Epithelial cell of proximal tubule (primary cell): ENCODE data around the gene ZMIZ2. TPM values are rescaled to one million over a fixed set of nuclear protein-coding genes. Genes with fewer than 3 reads are reported as not detected.
"Not testable (repeated sequence)": the region's sequence is repeated elsewhere in the genome, so short reads cannot be mapped to it uniquely, and the experiment has no call there.

Experiments
- DNase-seq: peaks from one replicate; pipeline ENCODE4 v3.0.0-alpha.2; 2011; ENCODE audit warnings: low read depth
- H3K4me3 ChIP-seq: 2 replicates; pipeline ENCODE4 v1.5.1; 2011; ENCODE audit warnings: low read depth, mild to moderate bottlenecking, low read length
- total RNA-seq: library from RNA; depleted of rRNA; stranded (reverse); fragments of >200 nt; gene quantifications from 2 replicates; pipeline ENCODE4 v1.2.3, GENCODE V29; 2015
- TF ChIP-seq, protein P1 (sequence below): conservative IDR thresholded peaks from 2 replicates; pipeline ENCODE4 v1.5.1; 2012; ENCODE audit warnings: low read depth, mild to moderate bottlenecking, low read length

The ZMIZ2 gene
- total RNA-seq, 1 donor from 2014 or later = 22.9 TPM

DNA sequence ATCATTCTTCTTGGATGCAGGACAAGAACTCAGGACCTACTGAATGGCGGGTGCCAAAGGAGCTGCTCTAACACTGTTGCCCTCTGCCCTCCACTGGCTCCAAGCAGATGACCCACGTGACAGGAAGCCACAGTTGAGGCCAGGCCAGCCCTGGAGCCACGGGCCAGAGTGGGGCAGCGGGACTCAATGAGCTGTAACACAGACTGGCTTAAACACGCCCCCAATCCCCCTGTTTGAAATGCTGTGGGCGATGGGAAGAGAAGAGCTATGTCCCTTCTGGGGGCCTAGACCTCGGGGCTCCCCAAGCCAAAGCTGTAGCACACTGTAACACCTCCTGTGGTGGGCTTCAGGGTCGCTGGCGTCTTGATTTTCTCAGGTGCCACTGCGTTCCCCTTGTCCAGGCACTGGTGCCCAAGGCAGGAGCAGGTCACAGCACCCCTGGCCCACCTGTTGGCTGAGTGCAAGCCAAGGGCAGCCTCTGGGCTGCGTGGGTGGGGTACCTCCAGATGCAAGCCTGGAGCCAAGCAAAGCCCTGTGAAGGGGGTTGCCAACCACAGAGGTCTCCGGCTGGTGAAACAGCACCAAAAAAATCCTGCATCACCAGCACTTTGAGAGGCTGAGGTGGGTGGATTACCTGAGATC lies 18.6 kb upstream of the ZMIZ2 start:
- H3K4me3 ChIP-seq = no peak overlapping the region
- DNase-seq = no peak
- TF ChIP-seq, protein P1, sequence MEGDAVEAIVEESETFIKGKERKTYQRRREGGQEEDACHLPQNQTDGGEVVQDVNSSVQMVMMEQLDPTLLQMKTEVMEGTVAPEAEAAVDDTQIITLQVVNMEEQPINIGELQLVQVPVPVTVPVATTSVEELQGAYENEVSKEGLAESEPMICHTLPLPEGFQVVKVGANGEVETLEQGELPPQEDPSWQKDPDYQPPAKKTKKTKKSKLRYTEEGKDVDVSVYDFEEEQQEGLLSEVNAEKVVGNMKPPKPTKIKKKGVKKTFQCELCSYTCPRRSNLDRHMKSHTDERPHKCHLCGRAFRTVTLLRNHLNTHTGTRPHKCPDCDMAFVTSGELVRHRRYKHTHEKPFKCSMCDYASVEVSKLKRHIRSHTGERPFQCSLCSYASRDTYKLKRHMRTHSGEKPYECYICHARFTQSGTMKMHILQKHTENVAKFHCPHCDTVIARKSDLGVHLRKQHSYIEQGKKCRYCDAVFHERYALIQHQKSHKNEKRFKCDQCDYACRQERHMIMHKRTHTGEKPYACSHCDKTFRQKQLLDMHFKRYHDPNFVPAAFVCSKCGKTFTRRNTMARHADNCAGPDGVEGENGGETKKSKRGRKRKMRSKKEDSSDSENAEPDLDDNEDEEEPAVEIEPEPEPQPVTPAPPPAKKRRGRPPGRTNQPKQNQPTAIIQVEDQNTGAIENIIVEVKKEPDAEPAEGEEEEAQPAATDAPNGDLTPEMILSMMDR = no peak

DNA sequence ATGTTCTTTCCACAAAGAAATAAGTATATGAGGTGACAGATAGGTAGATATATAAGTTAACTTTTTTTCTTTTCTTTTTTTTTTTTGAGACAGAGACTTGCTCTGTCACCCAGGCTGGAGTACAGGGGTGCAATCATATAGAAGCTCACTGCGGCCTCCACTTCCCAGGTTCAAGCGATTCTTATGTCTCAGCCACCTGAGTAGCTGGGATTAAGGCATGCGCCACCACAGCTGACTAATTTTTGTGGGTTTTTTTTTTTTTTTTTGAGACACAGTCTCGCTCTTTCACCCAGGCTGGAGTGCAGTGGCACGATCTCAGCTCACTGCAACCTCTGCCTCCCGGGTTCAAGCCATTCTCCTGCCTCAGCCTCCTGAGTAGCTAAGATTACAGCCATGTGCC lies 15.7 kb upstream of the ZMIZ2 start:
- H3K4me3 ChIP-seq, DNase-seq: not testable (repeated sequence)

DNA sequence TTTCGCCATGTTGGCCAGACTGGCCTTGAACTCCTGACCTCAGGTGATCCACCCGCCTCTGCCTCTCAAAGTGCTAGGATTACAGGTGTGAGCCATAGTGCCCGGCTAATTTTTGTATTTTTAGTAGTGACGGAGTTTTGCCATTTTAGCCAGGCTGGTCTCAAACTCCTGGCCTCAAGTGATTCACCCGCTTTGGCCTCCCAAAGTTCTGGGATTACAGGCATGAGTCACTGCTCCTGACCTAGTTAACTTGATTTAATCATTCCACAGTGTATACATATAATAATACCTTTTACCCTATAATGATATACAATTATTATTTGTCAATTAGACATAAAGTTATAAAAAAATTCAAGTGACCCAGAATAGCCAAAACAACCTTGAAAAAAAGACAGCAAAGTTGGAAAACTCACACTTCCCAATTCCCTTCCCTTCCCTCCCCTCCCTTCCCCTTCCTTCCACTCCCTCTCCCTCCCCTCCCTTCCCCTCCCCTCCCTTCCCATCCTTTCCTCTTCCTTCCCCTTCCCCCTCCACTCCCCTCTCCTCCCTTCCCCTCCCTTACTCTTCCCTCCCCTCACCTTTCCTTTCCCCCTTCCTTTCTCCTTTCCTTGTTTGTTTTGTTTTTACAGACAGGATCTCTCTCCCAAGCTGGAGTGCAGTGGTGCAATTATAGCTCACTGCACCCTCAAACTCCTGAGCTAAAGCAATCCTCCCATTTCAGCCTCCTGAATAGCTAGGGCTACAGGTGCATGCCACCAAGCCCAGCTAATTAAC lies 14.8 kb upstream of the ZMIZ2 start:
- DNase-seq = no peak
- TF ChIP-seq, protein P1 = no peak
- no peak overlapping the region for H3K4me3 ChIP-seq

DNA sequence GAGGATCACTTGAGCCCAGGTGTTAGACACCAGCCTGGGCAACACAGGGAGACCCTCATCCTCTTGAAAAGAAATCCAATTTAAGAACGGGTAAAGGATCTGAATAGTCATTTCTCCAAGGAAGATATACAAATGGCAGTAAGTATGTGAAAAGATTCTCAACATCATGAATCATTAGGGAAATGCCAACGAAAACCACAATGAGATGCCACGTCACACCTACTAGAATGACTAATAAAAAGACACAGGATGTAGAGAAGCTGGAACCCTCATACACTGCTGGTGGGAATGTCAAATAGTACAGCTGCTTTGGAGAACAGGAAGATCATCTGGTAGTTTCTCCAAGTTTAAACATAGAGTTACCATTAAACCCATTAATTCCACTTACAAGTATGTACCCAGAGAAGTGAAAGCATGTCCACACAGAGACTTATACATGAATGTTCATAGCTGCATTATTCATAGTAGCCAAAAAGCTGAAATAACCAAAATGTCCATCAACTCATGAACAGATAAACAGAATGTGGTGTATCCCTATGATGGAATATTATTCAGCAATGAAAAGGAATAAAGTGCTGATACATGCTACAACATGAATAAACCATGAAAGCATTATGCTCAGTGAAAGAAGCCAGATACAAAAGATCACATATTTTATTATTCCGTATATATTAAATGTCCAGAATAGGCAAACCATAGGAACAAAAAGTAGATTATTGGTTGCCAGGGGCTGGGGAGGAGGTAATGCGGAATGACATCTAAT lies 13.1 kb upstream of the ZMIZ2 start:
- DNase-seq = peak; percentile 97
- H3K4me3 ChIP-seq = no peak overlapping the region
- TF ChIP-seq, protein P1 = no peak

DNA sequence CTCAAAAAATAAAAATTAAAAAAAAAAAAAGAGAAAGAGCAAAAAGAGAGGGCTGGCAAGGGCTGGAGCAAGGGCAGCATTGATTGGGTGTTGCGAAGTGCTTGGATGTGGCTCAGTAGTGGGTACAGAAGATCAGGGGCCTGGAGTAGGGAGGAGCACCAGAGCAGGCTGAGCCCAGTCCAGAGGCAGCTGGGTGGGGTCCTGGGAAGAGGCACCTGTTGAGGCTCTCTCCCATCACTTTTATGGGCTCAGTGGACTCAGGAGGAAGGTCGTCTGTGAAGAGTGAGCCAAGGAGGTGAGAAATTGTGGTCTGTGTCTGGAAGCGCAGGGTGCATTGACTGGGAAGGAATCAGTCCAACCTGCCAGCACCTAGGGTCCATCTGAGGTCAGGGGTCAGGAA lies 11.8 kb upstream of the ZMIZ2 start:
- TF ChIP-seq, protein P1 = no peak
- no peak overlapping the region for H3K4me3 ChIP-seq
- DNase-seq = no peak

DNA sequence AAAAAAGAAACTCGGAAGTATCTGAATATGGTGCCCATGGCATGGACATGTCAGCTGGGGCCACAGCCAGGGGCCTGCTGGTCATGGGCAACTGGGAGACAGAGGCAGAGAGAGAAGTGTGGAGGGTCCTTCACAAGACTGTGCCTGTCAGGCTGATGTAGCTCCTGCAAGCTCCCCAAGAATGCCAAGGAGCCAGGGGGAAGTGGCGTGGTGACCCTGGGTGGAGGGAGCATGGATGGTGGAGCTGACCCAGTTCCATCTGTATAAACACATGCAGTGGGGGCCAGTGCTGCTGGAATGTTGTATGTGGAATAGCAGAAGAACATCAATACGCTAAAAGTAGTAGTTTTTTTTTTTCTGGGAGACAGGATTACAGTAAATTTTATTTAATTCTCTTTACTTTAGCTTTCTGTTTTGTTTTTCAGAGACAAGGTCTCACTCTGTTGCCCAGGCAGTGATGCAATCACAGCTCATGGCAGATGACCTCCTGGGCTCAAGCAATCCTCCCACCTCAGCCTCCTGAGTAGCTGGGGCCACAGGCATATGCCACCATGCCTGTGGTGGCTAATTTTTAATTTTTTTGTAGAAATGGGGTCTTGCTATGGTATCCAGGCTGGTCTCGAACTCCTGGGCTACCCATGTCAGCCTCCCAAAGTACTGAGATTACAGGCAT lies 10.5 kb upstream of the ZMIZ2 start:
- DNase-seq = no peak
- no peak overlapping the region for H3K4me3 ChIP-seq
- TF ChIP-seq, protein P1 = no peak
